ENCODE measurements around the gene AP4B1.

AP4B1 gene

GRCh38 chr1:113891631-113892220, 12.9 kb downstream of the AP4B1 start:
- DNase-seq, result no peak

- DNase-seq, result no peak
Observed at GRCh38 chr1:113890816-113891215, 13.8 kb downstream of the AP4B1 start.

GRCh38 chr1:113887402-113888175, 17.0 kb downstream of the AP4B1 start, which contains the start of gene BCL2L15:
Gene BCL2L15, minus strand, starts transcription at chr1:113887581. Its CDS starts 206 bp downstream, at chr1:113887375.
- no peak for DNase-seq

- no peak for DNase-seq
Observed at GRCh38 chr1:113886417-113887401, 17.9 kb downstream of the AP4B1 start.

GRCh38 chr1:113881661-113882060, 22.9 kb downstream of the AP4B1 start:
- DNase-seq, result no peak

- DNase-seq, result no peak
Observed at GRCh38 chr1:113879739-113880038, 24.9 kb downstream of the AP4B1 start.

GRCh38 chr1:113876176-113876575, 28.4 kb downstream of the AP4B1 start:
- DNase-seq, result no peak

- no peak for DNase-seq
Observed at GRCh38 chr1:113875714-113876113, 28.9 kb downstream of the AP4B1 start.

- no peak for DNase-seq
Observed at GRCh38 chr1:113874012-113874879, 30.4 kb downstream of the AP4B1 start.

- DNase-seq, result no peak
Observed at GRCh38 chr1:113872219-113872935, 32.2 kb downstream of the AP4B1 start.

- DNase-seq, result peak; percentile 70
Observed at GRCh38 chr1:113871597-113872113, 32.9 kb downstream of the AP4B1 start, which contains the start of gene PTPN22. Gene PTPN22, minus strand, starts transcription at chr1:113871712.

GRCh38 chr1:113870778-113871177, 33.8 kb downstream of the AP4B1 start:
- no peak for DNase-seq

GRCh38 chr1:113868387-113869083, 36.1 kb downstream of the AP4B1 start:
- DNase-seq, result no peak

GRCh38 chr1:113861641-113862040, 43.0 kb downstream of the AP4B1 start:
- no peak for DNase-seq

GRCh38 chr1:113860891-113861290, 43.7 kb downstream of the AP4B1 start:
- no peak for DNase-seq

GRCh38 chr1:113859478-113860175, 45.0 kb downstream of the AP4B1 start:
- DNase-seq, result no peak

- DNase-seq, result no peak
Observed at GRCh38 chr1:113858982-113859381, 45.6 kb downstream of the AP4B1 start.

- no peak for DNase-seq
Observed at GRCh38 chr1:113858418-113858817, 46.2 kb downstream of the AP4B1 start.

- no peak for DNase-seq
Observed at GRCh38 chr1:113857776-113858175, 46.8 kb downstream of the AP4B1 start.

GRCh38 chr1:113856401-113856790, 48.2 kb downstream of the AP4B1 start:
- DNase-seq, result no peak

All from stimulated activated CD4-positive, alpha-beta T cell treated with anti-CD3 and anti-CD28 coated beads, Interleukin-4, amount 100 ng/mL, for 1 hour (primary cell).